IMR-90 (cell line): ENCODE results near the gene LMTK2. TPM values are rescaled to one million over a fixed set of nuclear protein-coding genes. Genes with fewer than 3 reads are reported as not detected.

ENCODE experiments used
- ATAC-seq: fragments of 200-7000 bp; cut with Tn5 transposase; 2 replicates; pipeline ENCODE4 v1.9.1; 2020; ENCODE audit warnings: low read depth, mild to moderate bottlenecking, moderate library complexity
- BruUV-seq: library from RNA; stranded (reverse); fragments of 400-500 nt; replicated peaks from 2 replicates; lab custom pipeline; 2021; lab: Mats Ljungman, UMichigan
- CTCF ChIA-PET: fragments of 300-600 bp; formaldehyde crosslinking; extraction: SDS; loops from one replicate; lab custom pipeline; 2021; ENCODE audit warnings: antibody characterized with exemption; lab: Yijun Ruan, JAX
- POLR2A ChIA-PET: fragments of 300-600 bp; sonication (Branson Sonifier 250); formaldehyde crosslinking; loops from one replicate; lab custom pipeline; 2022; ENCODE audit warnings: antibody characterized with exemption; ENCODE audit not compliant: unreplicated experiment; lab: Charles Lee
- DNase-seq: peaks from one replicate; pipeline ENCODE4 v3.0.0; 2013
- H2AFZ ChIP-seq: replicated peaks from 2 replicates; pipeline ENCODE3; 2013; ENCODE audit warnings: low read length, mild to moderate bottlenecking; ENCODE audit not compliant: poor library complexity
- H2AK5ac ChIP-seq: 2 replicates; pipeline ENCODE4 v1.6.1; 2013; ENCODE audit warnings: low read depth, low read length, inconsistent platforms
- H2AK9ac ChIP-seq: replicated peaks from 2 replicates; pipeline ENCODE3; 2013; ENCODE audit warnings: mild to moderate bottlenecking, low read depth, low read length, moderate library complexity; ENCODE audit not compliant: poor library complexity
- H2BK120ac ChIP-seq: 2 replicates; pipeline ENCODE4 v1.6.1; 2013; ENCODE audit warnings: low read depth, low read length, inconsistent platforms
- H2BK15ac ChIP-seq: 3 replicates; pipeline ENCODE4 v1.6.1; 2013; ENCODE audit warnings: low read depth, low read length, inconsistent platforms
- H2BK20ac ChIP-seq: 2 replicates; pipeline ENCODE4 v1.6.1; 2013; ENCODE audit warnings: low read depth, mild to moderate bottlenecking, inconsistent platforms, low read length, moderate library complexity
- H2BK5ac ChIP-seq: 2 replicates; pipeline ENCODE4 v1.6.1; 2013; ENCODE audit warnings: mild to moderate bottlenecking, low read depth, low read length, inconsistent platforms; ENCODE audit not compliant: poor library complexity, severe bottlenecking
- H3K14ac ChIP-seq: replicated peaks from 2 replicates; pipeline ENCODE4 v1.6.1; 2013; ENCODE audit warnings: low read depth, low read length, inconsistent platforms
- H3K18ac ChIP-seq: 2 replicates; pipeline ENCODE4 v1.6.1; 2013; ENCODE audit warnings: low read depth, low read length, control low read depth
- H3K23ac ChIP-seq: 2 replicates; pipeline ENCODE4 v1.6.1; 2013; ENCODE audit warnings: low read depth, low read length, inconsistent platforms
- H3K27ac ChIP-seq: 2 replicates; pipeline ENCODE4 v1.5.1; 2013; ENCODE audit warnings: mild to moderate bottlenecking, control low read depth, low read length; ENCODE audit not compliant: insufficient read depth
- H3K27me3 ChIP-seq: 2 replicates; pipeline ENCODE4 v1.6.1; 2013; ENCODE audit warnings: low read length; ENCODE audit not compliant: control insufficient read depth, insufficient read depth
- H3K36me3 ChIP-seq: 2 replicates; pipeline ENCODE4 v1.6.1; 2013; ENCODE audit warnings: low read length, mixed read lengths; ENCODE audit not compliant: control insufficient read depth, insufficient read depth
- H3K4ac ChIP-seq: 2 replicates; pipeline ENCODE4 v1.6.1; 2013; ENCODE audit warnings: low read depth, low read length, inconsistent platforms
- H3K4me1 ChIP-seq: 2 replicates; pipeline ENCODE4 v1.6.1; 2013; ENCODE audit warnings: low read length, mixed read lengths; ENCODE audit not compliant: control insufficient read depth, insufficient read depth
- H3K4me2 ChIP-seq: 2 replicates; pipeline ENCODE4 v1.6.1; 2013; ENCODE audit warnings: low read depth, mild to moderate bottlenecking, control low read depth, low read length, moderate library complexity
- H3K4me3 ChIP-seq: 2 replicates; pipeline ENCODE4 v1.5.1; 2013; ENCODE audit warnings: low read depth, mild to moderate bottlenecking, control low read depth, low read length, moderate library complexity; ENCODE audit not compliant: insufficient read depth
- H3K56ac ChIP-seq: 2 replicates; pipeline ENCODE4 v1.6.1; 2013; ENCODE audit warnings: low read length, inconsistent platforms; ENCODE audit not compliant: insufficient read depth; ENCODE audit errors: extremely low read depth
- H3K79me1 ChIP-seq, 2 experiments: 2 replicates each; pipeline ENCODE4 v1.6.1; 2013; ENCODE audit warnings: low read length in 2 of 2, inconsistent platforms in 1 of 2, low read depth in 1 of 2
- H3K9ac ChIP-seq: 2 replicates; pipeline ENCODE4 v1.6.1; 2013; ENCODE audit warnings: low read depth, low read length, control low read depth
- H3K9me1 ChIP-seq: 2 replicates; pipeline ENCODE4 v1.6.1; 2013; ENCODE audit warnings: low read length, inconsistent platforms; ENCODE audit not compliant: insufficient read depth
- H3K9me3 ChIP-seq: 2 replicates; pipeline ENCODE4 v1.6.1; 2013; ENCODE audit warnings: low read length; ENCODE audit not compliant: control insufficient read depth, insufficient read depth
- H4K20me1 ChIP-seq: 2 replicates; pipeline ENCODE4 v1.6.1; 2013; ENCODE audit warnings: low read length, inconsistent platforms; ENCODE audit not compliant: insufficient read depth
- H4K5ac ChIP-seq: 2 replicates; pipeline ENCODE4 v1.6.1; 2013; ENCODE audit warnings: mild to moderate bottlenecking, low read depth, low read length, control low read depth
- H4K8ac ChIP-seq, 2 experiments: 2 replicates each; pipeline ENCODE4 v1.6.1; 2013; ENCODE audit warnings: low read depth in 2 of 2, low read length in 2 of 2, control low read depth in 1 of 2, inconsistent platforms in 1 of 2
- H4K91ac ChIP-seq: 2 replicates; pipeline ENCODE4 v1.6.1; 2013; ENCODE audit warnings: low read depth, low read length, inconsistent platforms; ENCODE audit not compliant: insufficient read depth
- BHLHE40 ChIP-seq: fragments of 150-350 bp; IDR thresholded peaks from 2 replicates; pipeline ENCODE4 v1.6.1; 2016; ENCODE audit warnings: mild to moderate bottlenecking, low read depth, low read length
- CEBPB ChIP-seq: IDR thresholded peaks from 2 replicates; pipeline ENCODE4 v1.6.1; 2012; ENCODE audit warnings: low read depth, low read length, improper control_type of control experiment
- ELK1 ChIP-seq: fragments of 150-350 bp; IDR thresholded peaks from 2 replicates; pipeline ENCODE4 v1.6.1; 2016; ENCODE audit warnings: low read depth, mild to moderate bottlenecking, low read length, moderate library complexity, borderline replicate concordance
- MAZ ChIP-seq: IDR thresholded peaks from 2 replicates; pipeline ENCODE4 v1.6.1; 2012; ENCODE audit warnings: low read depth, mild to moderate bottlenecking, low read length, improper control_type of control experiment, moderate library complexity, borderline replicate concordance
- RAD21 ChIP-seq: IDR thresholded peaks from 2 replicates; pipeline ENCODE4 v1.6.1; 2012; ENCODE audit warnings: low read length, improper control_type of control experiment
- SMC3 ChIP-seq: fragments of 150-350 bp; IDR thresholded peaks from 2 replicates; pipeline ENCODE4 v1.6.1; 2016; ENCODE audit warnings: low read depth, mild to moderate bottlenecking, antibody characterized with exemption, low read length, moderate library complexity
- WGBS, 2 experiments: methylation state at CpG; one replicate each; pipeline versions ENCODE4 v1.1.5 to v1.1.7; 2013; ENCODE audit warnings: missing lambda C conversion rate in 2 of 2; ENCODE audit not compliant: insufficient read length in 1 of 2; ENCODE audit errors: extremely low coverage in 2 of 2; 5-methylcytosine and 5-hydroxymethylcytosine counted together
- dilution Hi-C: fragments of 300-500 bp; cut with HindIII; formaldehyde crosslinking; loops from one replicate; pipeline ENCODE4 v1.14.3; 2018; ENCODE audit warnings: low sequenced_read_pairs; ENCODE audit not compliant: unreplicated experiment
- in situ Hi-C: fragments of 300-500 bp; cut with MboI; formaldehyde crosslinking; loops from 3 replicates; pipeline ENCODE4 v1.14.3; 2019; ENCODE audit warnings: low sequenced_read_pairs, inconsistent platforms, mixed read lengths
- intact Hi-C: fragments of 100-400 bp; cut with micrococcal nuclease; formaldehyde crosslinking; loops from 2 replicates; pipeline ENCODE4 v1.10.0; 2022
- polyA plus RNA-seq, 3 experiments: library from polyadenylated mRNA; depleted of rRNA; stranded (reverse); fragments of >200 nt; gene quantifications; 2 replicates each; pipeline ENCODE4 v1.2.3, GENCODE V29; 2012; ENCODE audit warnings: low replicate concordance in 1 of 3
- total RNA-seq: library from RNA; depleted of rRNA; stranded (reverse); fragments of >200 nt; gene quantifications from 2 replicates; pipeline ENCODE4 v1.2.3, GENCODE V29; 2012

The LMTK2 gene
- total and polyA plus RNA-seq, 2 of the 4 experiments (the other 2 are of a cell fraction): 4.4 to 5.0 TPM

GRCh38 chr7:98229991-98230745, 123.5 kb downstream of the LMTK2 start:
- Histone ChIP-seq H3K56ac (no peak overlapping the region), H2AK5ac (no peak overlapping the region), H3K9ac (no peak overlapping the region), H3K9me3 (no peaks in the 10 kb centered on the region), H3K9me1 (no peaks in the 10 kb centered on the region), H3K4me3 (no peak overlapping the region), H3K27me3 (no peaks in the 10 kb centered on the region), H3K27ac (no peak overlapping the region), H3K36me3 (peaks cover 39% of the 10 kb centered on the region), H3K4me1 (no peaks in the 10 kb centered on the region), H4K5ac (no peak overlapping the region), H4K8ac (no peak overlapping the region), H3K4ac (no peak overlapping the region), H2BK5ac (no peak overlapping the region), H3K23ac (no peak overlapping the region), H4K91ac (no peak overlapping the region), H3K18ac (no peak overlapping the region), H2BK15ac (no peak overlapping the region), H2AK9ac (no peak overlapping the region), H2BK120ac (no peak overlapping the region), H3K14ac (no peak overlapping the region), H2AFZ (no peak overlapping the region), H4K20me1 (no peaks in the 10 kb centered on the region), H3K4me2 (no peak overlapping the region), H3K79me1 (no peaks in the 10 kb centered on the region), H2BK20ac (no peak overlapping the region)
- in situ Hi-C loops (loop anchor here (10.0 kb wide), 1 partner anchor 205 kb away; no protein-coding TSS in a partner anchor), intact Hi-C loops (no loop called here), dilution Hi-C loops (no loop called here)
- 63% methylated on average over 4 of the region's 17 CpGs; no CpG with 5 or more reads in 1 of the 2 experiments for WGBS, 2 experiments
- CTCF ChIA-PET: no interaction called here
- DNase-seq (no peak), ATAC-seq (no peak)
- POLR2A ChIA-PET: no interaction called here
- no TSS peak for BruUV-seq
- TF ChIP-seq CEBPB (no peak), MAZ (no peak), BHLHE40 (no peak), ELK1 (no peak), RAD21 (no peak), SMC3 (no peak)
